HepG2 (cell line): ENCODE measurements around the gene RPL19. TPM values are rescaled to one million over a fixed set of nuclear protein-coding genes. Genes with fewer than 3 reads are reported as not detected.

Experiments
- CBX5 ChIP-seq: sonication (generic); formaldehyde crosslinking; IDR thresholded peaks from 2 replicates; pipeline ENCODE4 v1.4.0; 2020; ENCODE audit warnings: missing genetic modification reagents, borderline replicate concordance
- EHMT2 ChIP-seq: fragments of 200-600 bp; sonication (generic); IDR thresholded peaks from 2 replicates; pipeline ENCODE4 v1.7.0; 2017; ENCODE audit warnings: antibody characterized with exemption, low read depth, low read length, borderline replicate concordance
- GTF2F1 ChIP-seq: fragments of 150-350 bp; IDR thresholded peaks from 2 replicates; pipeline ENCODE4 v1.6.1; 2014; ENCODE audit warnings: low read length
- MBNL3 ChIP-seq: fragments of 250-450 bp; sonication (Bioruptor Pico); conservative IDR thresholded peaks from 2 replicates; pipeline ENCODE4 v1.8.0; 2022; ENCODE audit warnings: mild to moderate bottlenecking, inconsistent platforms
- NFE2 ChIP-seq: sonication (generic); formaldehyde crosslinking; IDR thresholded peaks from 2 replicates; pipeline ENCODE4 v1.4.0; 2020; ENCODE audit warnings: missing genetic modification reagents
- NFYC ChIP-seq: IDR thresholded peaks from 2 replicates; pipeline ENCODE4 v1.6.1; 2016; ENCODE audit warnings: missing genetic modification reagents, missing compliant biosample characterization
- NR2F2 ChIP-seq: IDR thresholded peaks from 2 replicates; pipeline ENCODE4 v1.6.1; 2012; ENCODE audit warnings: low read depth, inconsistent platforms, borderline replicate concordance
- PAWR ChIP-seq: sonication (generic); formaldehyde crosslinking; IDR thresholded peaks from 2 replicates; pipeline ENCODE4 v1.4.0; 2020; ENCODE audit warnings: missing genetic modification reagents, mild to moderate bottlenecking, borderline replicate concordance
- POLR2AphosphoS5 ChIP-seq: IDR thresholded peaks from 2 replicates; pipeline ENCODE4 v1.6.1; 2012; ENCODE audit warnings: low read depth, low read length
- RAD21 ChIP-seq: fragments of 450-650 bp; formaldehyde crosslinking; IDR thresholded peaks from 2 replicates; pipeline ENCODE4 v1.5.0; 2020; ENCODE audit warnings: mild to moderate bottlenecking
- RBAK ChIP-seq: sonication (generic); formaldehyde crosslinking; IDR thresholded peaks from 2 replicates; pipeline ENCODE4 v1.5.1; 2020; ENCODE audit warnings: mild to moderate bottlenecking, missing genetic modification reagents
- SALL1 ChIP-seq: sonication (generic); formaldehyde crosslinking; IDR thresholded peaks from 2 replicates; pipeline ENCODE4 v1.8.0; 2022; ENCODE audit warnings: mild to moderate bottlenecking, missing genetic modification reagents
- SIX1 ChIP-seq: sonication (generic); formaldehyde crosslinking; IDR thresholded peaks from 2 replicates; pipeline ENCODE4 v1.4.0; 2020; ENCODE audit warnings: missing genetic modification reagents, borderline replicate concordance
- TFE3 ChIP-seq: IDR thresholded peaks from 2 replicates; pipeline ENCODE4 v1.6.1; 2016
- TSC22D2 ChIP-seq: sonication (generic); formaldehyde crosslinking; IDR thresholded peaks from 2 replicates; pipeline ENCODE4 v1.5.1; 2020; ENCODE audit warnings: missing genetic modification reagents, mild to moderate bottlenecking, borderline replicate concordance
- ZBTB40 ChIP-seq, 2 experiments: fragments of 450-650 bp in 1 of 2; sonication (generic) in 1 of 2; formaldehyde crosslinking in 1 of 2; IDR thresholded peaks; 2 replicates each; pipeline versions ENCODE4 v1.6.1 to v1.8.0; 2016 to 2022; ENCODE audit warnings: antibody characterized with exemption in 1 of 2, mild to moderate bottlenecking in 1 of 2, missing genetic modification reagents in 1 of 2
- ZBTB8A ChIP-seq: sonication (generic); formaldehyde crosslinking; IDR thresholded peaks from 2 replicates; pipeline ENCODE4 v1.4.0; 2020; ENCODE audit warnings: mild to moderate bottlenecking, low read depth, missing genetic modification reagents, borderline replicate concordance
- ZNF17 ChIP-seq: sonication (generic); formaldehyde crosslinking; IDR thresholded peaks from 2 replicates; pipeline ENCODE4 v1.5.0; 2020; ENCODE audit warnings: mild to moderate bottlenecking, missing genetic modification reagents
- ZNF224 ChIP-seq: sonication (generic); formaldehyde crosslinking; IDR thresholded peaks from 2 replicates; pipeline ENCODE4 v1.5.0; 2020; ENCODE audit warnings: mild to moderate bottlenecking, missing genetic modification reagents
- ZNF33A ChIP-seq: sonication (generic); formaldehyde crosslinking; IDR thresholded peaks from 2 replicates; pipeline ENCODE4 v1.5.1; 2020; ENCODE audit warnings: missing genetic modification reagents, mild to moderate bottlenecking, moderate library complexity, borderline replicate concordance
- ZNF562 ChIP-seq: sonication (generic); formaldehyde crosslinking; IDR thresholded peaks from 2 replicates; pipeline ENCODE4 v1.8.0; 2022; ENCODE audit warnings: missing genetic modification reagents, borderline replicate concordance
- ZNF772 ChIP-seq: sonication (generic); formaldehyde crosslinking; IDR thresholded peaks from 2 replicates; pipeline ENCODE4 v1.5.0; 2020; ENCODE audit warnings: mild to moderate bottlenecking, missing genetic modification reagents
- polyA plus RNA-seq, 8 experiments: library from polyadenylated mRNA; depleted of rRNA in 3 of 8; stranded (reverse) in 7 of 8; unstranded in 1 of 8; fragments of >200 nt; fragmentation: Illumina TruSeq in 4 of 8; extraction: Trizol in 4 of 8; gene quantifications; 2 replicates each; pipeline versions ENCODE4 v1.2.1 to v1.2.3, GENCODE V29; 2011 to 2016; ENCODE audit warnings: low read depth in 4 of 8, missing spikeins in 1 of 8, mixed read lengths in 1 of 8; ENCODE audit not compliant: insufficient read depth in 1 of 8
- total RNA-seq, 5 experiments: library from RNA; depleted of rRNA; stranded (reverse); fragments of >200 nt; fragmentation: Illumina TruSeq; extraction: Trizol; gene quantifications; 2 replicates each; pipeline ENCODE4 v1.2.3, GENCODE V29; 2016; ENCODE audit warnings: low read depth in 1 of 5

Gene RPL19
- total and polyA plus RNA-seq, 2 of the 13 experiments (the other 11 are each of a cell fraction or from before 2014, with no cell fraction given), result 2,522 to 2,768 TPM

- TF ChIP-seq ZNF33A (CRISPR knock-in tag) (0 out of 2 replicates have a peak, but pooled peaks have one; percentile 76), TSC22D2 (no peak), ZNF224 (peak; percentile 15; the same call in 1 of the 2 replicates), MBNL3 (CRISPR knock-in tag) (no peak), NFE2 (CRISPR knock-in tag) (no peak), RAD21 (CRISPR knock-in tag) (peak; percentile 43), GTF2F1 (peak; percentile 80; the same call in 1 of the 2 replicates), NR2F2 (0 out of 2 replicates have a peak, but pooled peaks have one; percentile 53), RBAK (no peak), NFYC (CRISPR knock-in tag) (no peak), POLR2AphosphoS5 (no peak), ZNF772 (no peak), ZBTB40 (IDR thresholded peaks at IDR 0.05) (no peak), ZBTB40 (CRISPR knock-in tag; IDR thresholded peaks at IDR 0.05) (no peak), EHMT2 (no peak), ZBTB8A (no peak), SIX1 (CRISPR knock-in tag) (peak; percentile 60; the same call in 1 of the 2 replicates), SALL1 (CRISPR knock-in tag) (no peak; the same call in 1 of the 2 replicates), ZNF17 (CRISPR knock-in tag) (no peak), PAWR (no peak), CBX5 (CRISPR knock-in tag) (0 out of 2 replicates have a peak, but pooled peaks have one; percentile 13), ZNF562 (no peak), TFE3 (CRISPR knock-in tag) (no peak)
Measured at GRCh38 chr17:39153599-39154051, 46.5 kb upstream of the RPL19 start (continued).
